ENCODE data around the gene STARD3NL.
"Not testable (repeated sequence)": the region's sequence is repeated elsewhere in the genome, so short reads cannot be mapped to it uniquely, and the experiment has no call there.

STARD3NL gene

GRCh38 chr7:38269704-38270346 is 91.8 kb downstream of the STARD3NL start:
- DNase-seq = not testable (repeated sequence)

DNA sequence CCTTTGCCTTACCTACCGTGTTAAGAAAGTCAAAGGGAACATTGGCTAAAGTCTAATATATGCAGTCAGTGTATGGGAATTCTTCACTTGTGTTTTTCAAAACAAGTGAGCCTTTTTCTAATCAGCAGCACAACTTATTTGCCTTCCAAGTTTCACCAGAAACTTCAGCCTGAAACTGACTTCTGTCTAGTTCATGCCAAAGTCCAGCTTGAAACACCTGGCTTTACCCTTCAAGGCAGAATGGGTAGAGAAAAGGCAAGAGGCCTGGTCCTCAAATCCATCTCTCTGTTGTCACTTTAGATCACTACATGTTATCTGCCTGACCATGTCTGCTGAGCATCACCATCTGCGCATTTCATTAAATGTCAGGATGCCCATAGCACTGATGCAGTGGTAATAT is 92.4 kb downstream of the STARD3NL start:
- DNase-seq = not testable (repeated sequence)

- no peak for DNase-seq
Observed at GRCh38 chr7:38273286-38273995, 95.4 kb downstream of the STARD3NL start, which contains the start of gene TARP. TSS of gene TARP (minus strand) at chr7:38273636.

DNA sequence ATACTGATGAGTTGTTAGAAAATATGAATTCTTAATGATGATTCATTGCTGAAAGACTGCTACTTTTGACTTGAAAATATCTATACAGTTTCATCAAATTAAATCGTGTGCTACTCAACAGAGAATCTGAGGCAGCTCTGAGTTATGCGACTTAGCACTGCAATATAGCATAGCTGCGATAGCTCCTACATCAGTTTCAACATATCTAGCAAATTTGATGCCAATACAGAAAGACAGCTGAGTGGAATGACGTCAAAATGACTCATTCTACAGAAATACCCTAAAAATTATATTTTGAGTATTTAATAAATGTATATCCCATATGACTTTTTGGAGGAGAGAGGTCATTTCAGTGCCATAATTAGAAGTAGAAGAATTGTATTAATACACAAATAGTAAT is 96.4 kb downstream of the STARD3NL start:
- DNase-seq = no peak

DNA sequence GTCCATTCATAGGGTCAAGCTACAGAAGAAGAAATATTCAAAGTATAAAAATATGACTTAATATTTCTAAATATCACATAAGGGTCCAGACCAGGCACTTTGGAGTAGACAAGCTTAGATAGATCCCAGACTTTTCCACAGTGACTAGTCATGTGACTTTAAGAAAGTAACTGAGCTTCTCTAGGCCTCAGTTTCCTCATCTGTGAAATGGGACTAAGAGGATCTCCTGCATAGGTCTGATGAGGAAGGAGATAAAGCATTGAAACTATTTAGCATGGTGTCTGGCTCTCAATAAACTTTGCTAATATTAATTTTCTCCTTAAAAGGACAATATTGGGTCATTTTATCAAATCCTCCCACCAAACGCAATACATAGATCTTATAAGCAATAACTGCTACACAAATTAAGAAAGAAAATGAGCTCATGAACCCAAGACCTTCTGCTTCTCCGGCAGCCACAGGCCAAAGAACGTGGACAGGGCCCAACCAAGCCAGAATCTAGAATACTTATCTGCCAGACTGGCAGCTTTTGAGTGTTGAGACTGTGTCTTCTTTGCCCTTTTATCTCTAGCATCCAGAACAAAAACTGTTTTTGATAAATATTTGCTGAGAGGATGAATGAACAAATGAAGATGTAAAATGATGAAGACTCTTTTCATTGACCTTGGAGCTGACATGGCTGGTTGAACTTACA is 97.0 kb downstream of the STARD3NL start:
- no peak for DNase-seq

GRCh38 chr7:38276096-38276877 is 98.2 kb downstream of the STARD3NL start:
- DNase-seq = no peak

- no peak for DNase-seq
Observed at GRCh38 chr7:38280000-38280399, 102.0 kb downstream of the STARD3NL start.
